ENCODE measurements around the gene NKX6-2.
"Not testable (repeated sequence)": the region's sequence is repeated elsewhere in the genome, so short reads cannot be mapped to it uniquely, and the experiment has no call there.

The NKX6-2 gene

GRCh38 chr10:132792796-132793195, 6.8 kb upstream of the NKX6-2 start:
- DNase-seq (ENCODE audit: low read depth): no peak
- no peak for TF ChIP-seq POLR2A (IDR thresholded peaks at IDR 0.05; ENCODE audit: extremely low read depth, insufficient read length)
- no peak for TF ChIP-seq MAX (IDR thresholded peaks at IDR 0.05; ENCODE audit: low read depth, low read length)
- no peak for TF ChIP-seq MYC (IDR thresholded peaks at IDR 0.05; ENCODE audit: low read depth, low read length)
- no peak for TF ChIP-seq CTCF (IDR thresholded peaks at IDR 0.05; ENCODE audit: low read depth, low read length)
- no peak overlapping the region for H3K4me3 ChIP-seq (ENCODE audit: low read depth, low read length)

- DNase-seq (ENCODE audit: low read depth); H3K4me3 ChIP-seq (ENCODE audit: low read depth, low read length): not testable (repeated sequence)
Measured at GRCh38 chr10:132792099-132792498, 6.2 kb upstream of the NKX6-2 start.

DNA sequence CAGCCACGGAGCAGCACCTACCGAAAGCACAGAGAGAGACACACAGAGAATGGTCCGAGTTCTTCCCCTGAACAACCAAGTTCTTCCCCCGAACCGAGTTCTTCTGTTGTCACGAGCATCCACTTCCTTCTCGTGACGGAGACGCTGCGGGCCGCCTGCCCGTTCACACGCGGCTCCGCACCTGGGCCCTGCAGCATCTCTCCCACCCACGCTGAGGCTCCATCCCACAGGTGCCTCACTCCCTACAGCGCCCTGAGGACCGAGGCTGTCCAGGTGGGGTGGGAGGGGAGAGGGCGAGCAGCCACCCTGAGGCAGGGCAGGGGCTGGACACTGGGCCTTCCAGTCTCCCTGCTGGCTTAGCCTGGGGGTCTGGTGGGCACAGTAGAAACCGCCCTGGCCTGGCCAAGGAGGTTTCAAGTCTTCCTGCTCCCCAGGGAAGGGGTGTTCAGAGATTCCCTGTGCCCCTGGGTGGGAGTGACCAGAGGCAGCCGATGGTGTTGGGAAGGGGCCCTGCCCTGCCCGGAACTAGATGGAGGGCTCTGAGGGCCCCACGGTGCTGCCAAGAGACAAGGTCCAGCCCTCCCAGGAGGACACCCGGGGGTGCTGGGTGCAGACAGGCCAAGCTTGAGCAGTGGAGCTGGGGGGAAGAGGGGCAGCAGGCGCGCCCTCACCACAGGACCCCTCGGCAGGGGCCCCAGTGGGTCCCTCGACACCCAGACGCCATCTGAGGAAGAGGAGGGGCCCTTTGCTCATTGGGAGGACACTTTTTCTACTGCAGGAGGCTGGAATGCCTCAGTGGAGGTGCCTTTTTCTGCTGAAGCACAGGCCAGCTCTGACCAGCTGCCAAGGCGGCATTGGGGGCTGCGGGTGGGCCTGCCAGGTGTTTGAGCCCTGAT, 5.2 kb upstream of the NKX6-2 start:
- no peak overlapping the region for H3K4me3 ChIP-seq (ENCODE audit: low read depth, low read length)
- DNase-seq (ENCODE audit: low read depth): peak; percentile 27
- no peak for TF ChIP-seq MAX (IDR thresholded peaks at IDR 0.05; ENCODE audit: low read depth, low read length)
- no peak for TF ChIP-seq POLR2A (IDR thresholded peaks at IDR 0.05; ENCODE audit: extremely low read depth, insufficient read length)
- no peak for TF ChIP-seq CTCF (IDR thresholded peaks at IDR 0.05; ENCODE audit: low read depth, low read length)
- no peak for TF ChIP-seq MYC (IDR thresholded peaks at IDR 0.05; ENCODE audit: low read depth, low read length)

DNA sequence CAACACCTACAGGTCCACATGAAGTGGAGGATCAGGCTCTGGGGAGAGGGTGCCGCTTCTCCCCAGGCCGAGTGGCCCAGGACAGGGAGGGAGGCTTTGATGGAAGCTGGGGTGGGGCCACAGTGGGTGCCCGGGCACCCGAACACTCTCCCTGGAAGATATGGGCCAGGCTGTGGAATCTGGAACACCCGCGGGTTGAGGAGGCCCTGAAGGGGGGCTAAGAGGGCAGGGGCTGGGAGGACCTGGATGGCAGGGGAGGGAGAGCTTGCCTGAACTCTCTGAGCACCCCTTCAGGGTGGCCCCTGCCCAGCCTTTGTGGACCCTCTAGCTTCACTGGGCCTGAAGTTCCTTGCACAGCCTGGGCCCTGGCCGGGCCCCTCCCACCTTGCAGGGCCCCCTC, 4.5 kb upstream of the NKX6-2 start:
- no peak overlapping the region for H3K4me3 ChIP-seq (ENCODE audit: low read depth, low read length)
- no peak for TF ChIP-seq MYC (IDR thresholded peaks at IDR 0.05; ENCODE audit: low read depth, low read length)
- no peak for TF ChIP-seq CTCF (IDR thresholded peaks at IDR 0.05; ENCODE audit: low read depth, low read length)
- TF ChIP-seq MAX (IDR thresholded peaks at IDR 0.05; ENCODE audit: low read depth, low read length): no peak
- TF ChIP-seq POLR2A (IDR thresholded peaks at IDR 0.05; ENCODE audit: extremely low read depth, insufficient read length): no peak
- DNase-seq (ENCODE audit: low read depth): no peak

DNA sequence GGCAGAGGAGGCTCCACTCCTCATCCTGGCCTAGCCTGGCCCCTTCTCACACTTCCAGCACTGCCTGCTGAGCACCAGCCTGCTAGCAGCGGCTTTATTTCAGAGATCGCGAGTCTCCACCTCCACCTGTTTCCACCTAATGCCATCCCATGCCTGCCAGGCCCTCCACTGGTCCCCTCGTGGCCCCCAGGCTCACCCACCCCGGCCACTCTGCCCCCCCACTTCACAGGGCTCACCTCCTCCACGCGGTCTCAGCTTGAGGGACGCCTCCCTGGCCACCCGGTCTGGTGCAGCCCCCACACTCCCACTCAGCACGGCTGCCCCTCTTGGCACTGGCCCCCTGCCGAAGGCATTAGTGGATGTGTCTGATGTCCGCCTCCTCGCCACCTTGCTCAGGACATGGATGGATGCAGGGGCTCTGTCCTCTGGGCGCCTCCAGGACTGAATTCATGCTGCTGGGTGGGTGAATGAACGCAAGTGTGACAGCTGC, 3.8 kb upstream of the NKX6-2 start:
- no peak for DNase-seq (ENCODE audit: low read depth)
- H3K4me3 ChIP-seq (ENCODE audit: low read depth, low read length): no peak overlapping the region
- TF ChIP-seq MAX (IDR thresholded peaks at IDR 0.05; ENCODE audit: low read depth, low read length) (no peak), CTCF (IDR thresholded peaks at IDR 0.05; ENCODE audit: low read depth, low read length) (no peak), MYC (IDR thresholded peaks at IDR 0.05; ENCODE audit: low read depth, low read length) (no peak), POLR2A (IDR thresholded peaks at IDR 0.05; ENCODE audit: extremely low read depth, insufficient read length) (no peak)

- no peak for DNase-seq (ENCODE audit: low read depth)
- no peak for TF ChIP-seq MYC (IDR thresholded peaks at IDR 0.05; ENCODE audit: low read depth, low read length)
- no peak for TF ChIP-seq MAX (IDR thresholded peaks at IDR 0.05; ENCODE audit: low read depth, low read length)
- TF ChIP-seq POLR2A (IDR thresholded peaks at IDR 0.05; ENCODE audit: extremely low read depth, insufficient read length): no peak
- no peak for TF ChIP-seq CTCF (IDR thresholded peaks at IDR 0.05; ENCODE audit: low read depth, low read length)
- no peak overlapping the region for H3K4me3 ChIP-seq (ENCODE audit: low read depth, low read length)
Measured at GRCh38 chr10:132788831-132789219, 2.9 kb upstream of the NKX6-2 start.
